ENCODE data around the gene SDK1. TPM values are rescaled to one million over a fixed set of nuclear protein-coding genes. Genes with fewer than 3 reads are reported as not detected.

The SDK1 gene
- total RNA-seq, 1 experiment from 2014 or later: 5.1 TPM

- DNase-seq (ENCODE audit: low spot score): no peak
These were observed 716.0 kb downstream of the SDK1 start for GRCh38 chr7:4017081-4017480.

GRCh38 chr7:4017785-4018184 lies 716.7 kb downstream of the SDK1 start:
- DNase-seq (ENCODE audit: low spot score): no peak

GRCh38 chr7:4018601-4019316 lies 717.7 kb downstream of the SDK1 start:
- no peak for DNase-seq (ENCODE audit: low spot score)

GRCh38 chr7:4020086-4020485 lies 719.0 kb downstream of the SDK1 start:
- DNase-seq (ENCODE audit: low spot score): no peak

- DNase-seq (ENCODE audit: low spot score): no peak
These were observed 720.4 kb downstream of the SDK1 start for GRCh38 chr7:4021413-4021812.

GRCh38 chr7:4022265-4022664 lies 721.2 kb downstream of the SDK1 start:
- no peak for DNase-seq (ENCODE audit: low spot score)

GRCh38 chr7:4023502-4023901 lies 722.5 kb downstream of the SDK1 start:
- DNase-seq (ENCODE audit: low spot score): no peak

GRCh38 chr7:4024133-4024532 lies 723.1 kb downstream of the SDK1 start:
- DNase-seq (ENCODE audit: low spot score): no peak

- DNase-seq (ENCODE audit: low spot score): no peak
These were observed 723.8 kb downstream of the SDK1 start for GRCh38 chr7:4024806-4025205.

GRCh38 chr7:4025210-4025609 lies 724.2 kb downstream of the SDK1 start:
- DNase-seq (ENCODE audit: low spot score): no peak

GRCh38 chr7:4025694-4026615 lies 724.9 kb downstream of the SDK1 start:
- DNase-seq (ENCODE audit: low spot score): no peak

GRCh38 chr7:4026941-4027486 lies 726.0 kb downstream of the SDK1 start:
- DNase-seq (ENCODE audit: low spot score): no peak

GRCh38 chr7:4028221-4028620 lies 727.2 kb downstream of the SDK1 start:
- no peak for DNase-seq (ENCODE audit: low spot score)

GRCh38 chr7:4029941-4030340 lies 728.9 kb downstream of the SDK1 start:
- no peak for DNase-seq (ENCODE audit: low spot score)

GRCh38 chr7:4030346-4030950 lies 729.4 kb downstream of the SDK1 start:
- no peak for DNase-seq (ENCODE audit: low spot score)

- no peak for DNase-seq (ENCODE audit: low spot score)
These were observed 732.9 kb downstream of the SDK1 start for GRCh38 chr7:4033996-4034395.

- DNase-seq (ENCODE audit: low spot score): no peak
These were observed 736.3 kb downstream of the SDK1 start for GRCh38 chr7:4037308-4037707.

- DNase-seq (ENCODE audit: low spot score): no peak
These were observed 736.8 kb downstream of the SDK1 start for GRCh38 chr7:4037877-4038276.

GRCh38 chr7:4040109-4040928 lies 739.3 kb downstream of the SDK1 start:
- no peak for DNase-seq (ENCODE audit: low spot score)

GRCh38 chr7:4042402-4043045 lies 741.5 kb downstream of the SDK1 start:
- DNase-seq (ENCODE audit: low spot score): no peak

GRCh38 chr7:4043988-4044387 lies 742.9 kb downstream of the SDK1 start:
- no peak for DNase-seq (ENCODE audit: low spot score)

Measured in H4 (cell line).